Activated effector memory CD4-positive, alpha-beta T cell treated with anti-CD3 and anti-CD28 coated beads, Interleukin-2, amount 50 U/mL, for 16 hours (primary cell): Measurements from ENCODE around the gene TRAPPC2B.

Experiments
- DNase-seq: peaks from one replicate; pipeline ENCODE4 v3.0.0-alpha.2; 2020

The TRAPPC2B gene

DNA sequence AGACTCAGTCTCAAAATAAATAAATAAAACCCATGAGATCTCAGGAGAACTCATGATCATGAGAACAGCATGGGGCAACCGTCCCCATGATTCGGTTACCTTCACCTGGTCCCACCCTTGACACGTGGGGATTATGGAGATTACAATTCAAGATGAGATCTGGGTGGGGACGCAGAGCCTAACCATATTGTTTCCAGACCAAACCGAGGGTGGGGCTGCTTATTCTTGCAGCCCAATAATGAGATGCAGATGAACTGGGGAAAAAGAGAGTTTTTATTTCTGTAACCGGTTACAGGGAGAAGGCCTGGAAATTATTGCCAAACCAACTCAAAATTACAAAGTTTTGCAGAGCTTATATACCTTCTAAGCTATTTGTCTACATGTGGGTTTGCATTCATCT, 12.8 kb downstream of the TRAPPC2B start:
- DNase-seq, result no peak

- no peak for DNase-seq
Observed at GRCh38 chr19:57377498-57378146, 14.3 kb downstream of the TRAPPC2B start.

DNA sequence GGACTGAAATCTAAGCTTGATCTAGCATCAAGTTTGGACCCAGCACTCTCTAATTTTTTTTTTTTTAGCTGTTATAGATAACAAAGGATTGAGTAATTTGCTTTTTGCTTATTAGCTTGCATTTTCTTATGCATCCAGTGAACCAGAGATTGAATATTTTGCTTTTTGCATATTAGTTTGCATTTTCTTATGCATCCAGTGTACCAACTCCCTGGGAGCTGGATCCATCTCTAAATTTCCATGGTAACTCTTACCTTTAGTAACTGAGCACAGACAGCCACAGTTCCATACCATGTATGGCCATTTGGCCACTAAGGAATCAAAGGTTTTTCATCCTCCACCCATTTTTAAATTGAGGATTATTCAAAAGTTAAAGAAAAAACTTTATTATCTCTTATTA, 17.6 kb downstream of the TRAPPC2B start:
- no peak for DNase-seq

GRCh38 chr19:57382806-57383488, 19.6 kb downstream of the TRAPPC2B start:
- no peak for DNase-seq

GRCh38 chr19:57389194-57389729, 25.9 kb downstream of the TRAPPC2B start:
- DNase-seq, result no peak

- DNase-seq, result peak; percentile 99
Observed at GRCh38 chr19:57389730-57390598, 26.6 kb downstream of the TRAPPC2B start, which contains the start of gene ZNF548. Gene ZNF548 (plus strand): TSS chr19:57389854. CDS start chr19:57390100, 246 bp downstream.

- DNase-seq, result no peak
Observed at GRCh38 chr19:57395710-57396109, 32.4 kb downstream of the TRAPPC2B start.

GRCh38 chr19:57398868-57399267, 35.5 kb downstream of the TRAPPC2B start:
- DNase-seq, result no peak

DNA sequence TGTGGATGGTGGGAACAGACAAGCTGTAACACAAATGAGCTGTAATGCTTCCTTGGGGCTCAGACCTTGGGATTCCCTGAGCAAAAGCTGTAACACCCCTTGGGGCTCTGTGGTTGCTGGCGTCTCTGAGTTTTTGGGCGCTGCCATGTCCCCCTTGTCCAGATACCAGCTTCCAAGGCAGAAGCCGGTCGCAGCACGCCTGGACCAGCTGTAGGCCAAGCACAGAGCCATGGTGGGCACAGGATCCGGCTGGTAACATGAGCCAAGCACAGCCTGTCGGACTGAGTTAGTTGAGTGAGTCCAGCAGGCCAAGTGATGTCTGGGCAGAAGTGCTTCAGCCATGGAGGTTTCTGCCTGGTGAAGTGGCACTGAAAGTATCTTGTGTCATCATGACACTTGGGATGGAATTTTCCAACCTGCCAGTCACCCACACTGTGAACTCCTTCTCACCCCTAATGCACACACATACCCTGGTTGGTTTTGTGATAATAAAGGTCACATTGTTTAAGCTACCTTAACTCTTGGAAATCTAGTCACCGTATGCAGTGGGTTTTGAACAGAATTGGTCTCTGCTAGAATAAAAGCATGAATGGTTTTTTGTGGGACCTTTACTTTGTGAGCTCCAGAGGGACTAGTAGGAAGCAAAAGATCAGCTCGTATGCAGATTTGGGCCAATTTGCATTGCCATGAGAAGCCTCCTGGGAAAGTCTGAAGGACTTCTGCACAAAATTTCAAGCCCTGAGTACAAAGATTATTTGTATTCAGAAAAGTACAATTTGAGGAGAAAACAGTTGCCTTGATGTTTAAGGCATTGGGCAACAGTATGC, 40.6 kb downstream of the TRAPPC2B start:
- no peak for DNase-seq

DNA sequence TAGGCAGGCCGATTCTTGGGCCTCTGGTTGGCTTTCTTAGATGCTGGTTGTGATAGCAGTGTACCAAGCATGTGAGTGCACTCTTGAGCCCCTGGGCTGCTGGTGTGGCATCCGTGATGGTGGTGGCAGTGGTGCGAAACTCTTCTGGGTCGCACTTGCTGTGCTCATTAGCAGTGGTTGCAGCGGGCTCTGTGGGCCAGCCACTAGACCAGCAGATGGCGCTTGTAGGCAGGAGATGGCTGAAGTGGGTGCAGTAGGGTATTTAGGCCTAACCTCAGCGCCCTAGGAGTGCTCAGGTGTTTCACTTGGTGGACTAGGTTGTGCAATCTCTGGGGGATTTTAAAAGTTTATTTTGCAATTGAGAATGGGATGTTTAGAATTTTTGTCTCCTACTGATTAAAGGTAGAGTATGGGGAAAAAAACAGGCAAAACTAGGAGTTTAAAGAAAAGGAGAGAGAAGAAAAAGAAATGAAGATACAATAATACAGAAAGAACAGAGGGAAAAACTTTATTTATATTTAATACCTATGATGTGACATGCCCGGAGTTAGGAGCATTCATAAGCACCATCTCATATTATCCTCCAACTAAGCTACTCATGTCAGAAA, 43.3 kb downstream of the TRAPPC2B start:
- peak; percentile 88 for DNase-seq

DNA sequence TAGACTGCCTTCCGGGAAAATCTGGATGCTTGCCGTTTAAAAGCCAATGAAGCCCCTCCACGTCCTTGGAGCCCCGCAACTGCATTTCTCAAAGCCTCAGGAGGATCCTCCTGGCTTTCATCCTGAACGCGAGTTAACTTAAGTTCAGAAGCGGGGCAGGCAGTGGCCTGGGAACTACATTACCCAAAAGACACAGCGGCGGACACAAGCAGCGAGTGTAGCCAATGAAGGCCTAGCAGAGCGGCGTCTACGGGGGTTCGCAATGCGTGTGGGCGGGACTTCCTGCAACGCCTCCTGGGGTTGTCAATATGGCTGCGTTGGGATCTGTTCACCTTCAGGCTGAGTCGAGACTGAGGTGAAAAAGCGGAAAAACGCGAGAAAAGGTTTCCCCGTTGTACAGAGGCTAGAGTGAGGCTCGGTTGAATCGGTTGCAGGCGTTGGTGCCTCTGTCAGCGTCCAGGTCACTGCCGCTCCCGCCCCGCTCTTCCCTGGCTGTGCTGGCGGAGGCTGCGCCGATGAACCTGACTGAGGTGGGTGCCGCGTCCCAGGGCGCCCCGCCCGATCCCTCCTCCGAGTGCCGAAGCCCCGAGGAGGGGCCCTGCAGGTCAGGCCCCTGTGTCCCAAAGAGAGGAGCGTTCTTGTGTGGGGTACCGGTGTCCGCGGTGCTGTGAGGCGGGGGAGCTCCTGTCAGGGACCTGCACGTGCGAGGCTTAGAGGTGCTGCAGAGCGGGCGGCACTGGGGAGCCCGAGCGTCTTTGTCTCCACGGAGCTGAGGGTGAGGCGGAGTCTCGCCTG, 47.7 kb downstream of the TRAPPC2B start, which contains the start of gene ZNF17:
Gene ZNF17, plus strand, starts transcription at position 285 of the 795 bp plus-strand sequence. CDS start 2,455 bp downstream, outside the sequence.
- DNase-seq, result peak; percentile 97
